Measurements from ENCODE around the gene TMEM33. TPM values are rescaled to one million over a fixed set of nuclear protein-coding genes. Genes with fewer than 3 reads are reported as not detected.

The TMEM33 gene
- total RNA-seq, 2 experiments from 2014 or later, result 53.3 to 55.9 TPM

DNA sequence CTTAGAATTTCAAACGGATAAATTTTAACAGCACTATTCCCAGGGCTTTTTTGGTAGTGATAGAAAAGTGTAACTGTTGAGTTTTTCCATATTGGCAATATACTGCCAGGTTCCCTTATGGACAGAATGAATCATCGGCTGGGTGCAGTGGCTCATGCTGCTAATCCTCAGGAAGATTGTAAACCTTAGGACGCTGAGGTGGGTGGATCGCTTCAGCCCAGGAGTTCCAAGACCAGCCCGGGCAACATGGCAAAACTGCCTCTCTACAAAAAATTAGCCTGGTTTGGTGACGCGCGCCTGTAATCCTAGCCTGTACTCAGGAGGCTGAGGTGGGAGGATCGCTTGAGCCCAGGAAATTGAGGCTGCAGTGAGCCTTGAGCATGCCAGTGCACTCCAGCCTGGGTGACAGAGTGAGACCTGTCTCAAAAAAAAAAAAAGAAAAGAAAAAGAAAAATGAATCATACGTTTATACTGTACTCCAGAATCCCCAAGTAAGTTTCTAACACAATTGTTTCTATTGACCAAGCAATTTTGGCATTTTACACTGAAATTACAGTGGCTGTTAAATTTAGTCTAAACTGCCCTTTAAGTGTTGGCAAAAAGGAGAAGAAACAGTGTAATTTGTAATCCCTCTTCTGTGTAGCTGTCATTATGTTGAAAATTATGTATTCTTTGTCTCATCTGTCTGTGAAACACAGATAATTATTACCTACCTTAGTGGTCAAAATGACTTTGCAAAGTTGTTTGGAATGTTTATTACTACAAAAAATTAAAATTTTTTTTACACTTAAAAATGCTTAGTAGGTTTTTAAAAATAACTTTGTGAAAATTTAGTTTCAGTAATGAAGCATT, 56.9 kb downstream of the TMEM33 start:
- Mint-ChIP-seq H3K4me1 (peaks cover 33% of the 10 kb centered on the region), H3K27ac (no peak overlapping the region), H3K36me3 (ENCODE audit: low read depth) (peaks cover 5% of the 10 kb centered on the region), H3K27me3 (no peaks in the 10 kb centered on the region), H3K4me3 (peak overlapping the region; percentile 98), H3K9me3 (no peaks in the 10 kb centered on the region)
- CTCF ChIA-PET, result no interaction called here
- DNase-seq, result no peak
- POLR2A ChIA-PET, result interaction anchor here (0.6 to 2.5 kb wide), 4 partner anchors 9 to 57 kb away, joined by 3 to 12 read pairs (median 4); partner anchors contain the start of gene TMEM33

DNA sequence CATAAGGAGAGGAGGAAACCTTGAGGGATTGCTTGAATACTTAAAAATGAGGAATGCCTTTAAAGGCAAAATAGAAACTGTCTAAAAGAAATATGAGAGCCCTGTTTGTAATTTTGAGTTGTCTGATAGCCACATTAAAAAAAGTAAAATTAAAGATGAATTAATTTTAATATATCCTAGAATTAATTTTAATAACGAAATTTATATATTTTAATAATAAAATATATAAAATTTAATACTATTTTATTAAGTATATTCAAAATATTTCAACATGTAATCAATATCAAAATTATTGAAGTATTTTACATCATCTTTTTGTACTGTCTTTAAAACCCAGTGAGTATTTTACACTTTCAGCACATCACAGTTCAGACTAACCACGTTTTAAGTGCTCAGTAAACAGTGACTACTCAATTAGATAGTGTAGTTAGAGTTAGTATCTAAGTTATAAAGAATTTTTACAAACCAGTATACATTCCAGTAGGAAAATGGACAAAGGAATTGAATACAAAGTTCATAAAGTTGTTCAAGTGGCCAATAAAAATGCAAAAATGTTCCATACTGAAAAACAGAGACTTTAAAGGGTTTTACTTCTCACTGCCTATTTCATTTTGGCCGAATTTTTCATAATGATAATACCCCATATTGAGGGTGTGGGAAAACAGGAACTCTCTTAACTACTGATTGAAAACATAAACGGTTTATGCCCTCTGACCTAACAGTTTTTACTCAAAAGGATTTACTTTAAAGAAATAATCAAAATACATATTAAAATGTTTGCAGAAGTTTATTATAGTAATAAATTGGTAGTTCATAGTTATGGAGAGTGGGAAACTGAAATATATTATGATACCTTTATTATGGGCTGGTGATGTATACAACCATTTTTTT, 58.0 kb downstream of the TMEM33 start:
- Mint-ChIP-seq H3K4me1 (peaks cover 35% of the 10 kb centered on the region), H3K36me3 (ENCODE audit: low read depth) (peaks cover 9% of the 10 kb centered on the region), H3K27ac (no peak overlapping the region), H3K9me3 (no peaks in the 10 kb centered on the region), H3K27me3 (no peaks in the 10 kb centered on the region), H3K4me3 (no peak overlapping the region)
- DNase-seq, result no peak
- POLR2A ChIA-PET, result no interaction called here
- CTCF ChIA-PET, result no interaction called here

DNA sequence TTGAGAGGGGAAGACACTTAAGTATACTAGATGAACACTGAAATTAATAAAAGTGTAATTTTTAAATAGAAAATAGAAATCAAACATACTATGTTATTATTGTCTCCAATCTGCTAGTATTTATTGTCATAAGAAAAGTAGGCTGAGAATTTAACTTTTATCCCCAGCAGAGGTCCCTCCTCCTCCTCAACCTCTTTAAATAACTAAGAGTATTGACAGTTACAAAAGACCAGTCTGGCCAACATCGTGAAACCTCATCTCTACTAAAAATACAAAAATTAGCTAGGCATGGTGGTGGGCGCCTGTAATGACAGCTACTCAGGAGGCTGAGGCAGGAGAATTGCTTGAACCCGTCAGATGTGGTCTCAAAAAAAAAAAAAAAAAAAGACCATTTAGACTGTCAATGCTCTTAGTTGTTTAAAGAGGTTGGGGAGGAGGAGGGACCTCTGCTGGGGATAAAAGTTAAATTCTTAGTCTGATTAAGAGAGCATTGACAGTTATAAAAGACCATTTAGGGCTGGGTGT, 59.3 kb downstream of the TMEM33 start:
- no peaks in the 10 kb centered on the region for H3K9me3 Mint-ChIP-seq
- H3K27ac Mint-ChIP-seq, result no peak overlapping the region
- CTCF ChIA-PET, result interaction anchor here (1.4 kb wide), 1 partner anchor 526 kb away, joined by 3 read pairs; no protein-coding TSS in a partner anchor
- DNase-seq, result no peak
- POLR2A ChIA-PET, result no interaction called here
- no peak overlapping the region for H3K4me3 Mint-ChIP-seq
- peaks cover 30% of the 10 kb centered on the region for H3K4me1 Mint-ChIP-seq
- H3K27me3 Mint-ChIP-seq, result no peaks in the 10 kb centered on the region
- H3K36me3 Mint-ChIP-seq (ENCODE audit: low read depth), result peaks cover 9% of the 10 kb centered on the region

DNA sequence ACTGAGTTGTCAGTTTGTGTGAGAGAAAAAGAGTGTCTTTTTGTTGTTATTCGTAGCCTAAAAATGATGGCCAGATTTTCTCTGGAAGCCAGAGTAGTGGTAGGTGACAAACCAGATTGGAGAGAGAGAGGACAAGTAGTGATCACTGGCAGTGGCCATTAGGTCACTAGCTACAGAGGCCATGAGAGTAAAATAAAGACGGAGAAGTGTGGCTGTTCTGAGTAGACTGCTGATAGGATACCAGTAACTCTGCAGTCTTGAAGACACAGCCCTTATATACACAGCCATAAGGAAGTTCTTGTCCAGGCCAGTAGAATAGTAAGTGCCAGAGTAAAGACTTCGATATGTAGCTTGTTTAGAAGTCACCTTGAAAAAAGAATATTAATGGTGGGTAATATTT, 62.8 kb downstream of the TMEM33 start:
- CTCF ChIA-PET, result interaction anchor here (0.6 kb wide), 1 partner anchor 567 kb away, joined by 3 read pairs; no protein-coding TSS in a partner anchor

DNA sequence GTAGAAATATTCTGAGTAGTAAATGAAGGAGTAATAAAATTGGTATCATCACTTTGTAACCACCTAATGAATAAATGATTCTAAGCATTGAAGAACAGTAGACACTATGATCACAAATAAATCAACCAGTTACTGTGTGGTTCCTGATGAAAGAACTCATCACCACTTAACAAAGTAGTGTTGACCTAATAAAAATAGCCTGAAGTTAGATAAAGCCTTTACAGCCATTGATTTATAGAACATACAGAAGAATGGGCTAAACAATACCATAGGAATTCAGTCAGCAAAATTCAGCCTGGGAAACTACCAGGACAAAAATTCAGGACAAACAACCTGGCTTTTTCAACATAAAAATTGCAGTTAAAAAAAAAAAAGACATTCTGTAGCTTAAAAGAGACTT, 64.1 kb downstream of the TMEM33 start:
- Mint-ChIP-seq H3K27me3 (no peaks in the 10 kb centered on the region), H3K9me3 (no peaks in the 10 kb centered on the region), H3K27ac (no peak overlapping the region), H3K4me1 (peaks cover 7% of the 10 kb centered on the region), H3K36me3 (ENCODE audit: low read depth) (peaks cover 23% of the 10 kb centered on the region), H3K4me3 (no peak overlapping the region)
- ChIA-PET CTCF (no interaction called here), POLR2A (no interaction called here)
- DNase-seq, result no peak

More for the DNA sequence above, 62.8 kb downstream of the TMEM33 start:
- peaks cover 10% of the 10 kb centered on the region for H3K36me3 Mint-ChIP-seq (ENCODE audit: low read depth)
- no peaks in the 10 kb centered on the region for H3K9me3 Mint-ChIP-seq
- no peak overlapping the region for H3K4me3 Mint-ChIP-seq
- POLR2A ChIA-PET, result no interaction called here
- H3K27me3 Mint-ChIP-seq, result no peaks in the 10 kb centered on the region
- H3K27ac Mint-ChIP-seq, result no peak overlapping the region
- peaks cover 7% of the 10 kb centered on the region for H3K4me1 Mint-ChIP-seq
- DNase-seq, result no peak

DNA sequence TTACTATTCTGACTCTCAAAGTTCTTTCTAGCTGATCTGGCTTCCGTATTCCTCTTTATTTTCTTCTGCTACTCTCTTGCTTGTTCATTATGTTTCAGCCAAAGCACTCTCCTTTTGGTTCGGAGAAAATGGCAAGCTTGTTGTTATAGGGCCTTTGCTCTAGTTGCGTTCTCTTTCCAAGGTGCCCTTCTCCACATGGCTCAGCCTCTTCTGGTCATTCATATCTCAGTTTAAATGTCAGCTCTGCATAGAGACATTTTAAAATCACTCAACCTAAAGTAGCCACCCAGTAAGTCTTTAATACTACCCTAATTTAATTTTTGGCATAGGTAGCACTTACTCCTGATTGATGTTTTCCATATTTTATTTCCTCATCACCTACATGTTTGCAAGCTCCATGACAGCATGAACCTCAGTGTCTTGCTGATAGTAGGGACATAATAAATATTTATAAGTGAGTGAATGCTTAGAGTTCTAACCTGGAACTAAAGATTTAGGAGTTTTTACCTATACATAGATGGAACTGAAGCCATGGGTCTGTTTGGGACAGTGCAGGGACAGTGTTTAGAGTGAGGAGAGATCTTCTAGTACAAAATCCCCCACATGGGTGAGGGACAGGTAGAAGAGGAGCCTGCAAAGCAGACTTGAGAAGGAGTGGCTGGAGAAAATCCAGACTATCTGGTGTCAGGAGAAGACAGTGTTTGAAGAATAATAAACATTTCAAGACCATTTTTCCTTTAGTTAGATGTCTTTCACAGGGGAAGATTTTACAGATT, 73.0 kb downstream of the TMEM33 start:
- DNase-seq, result no peak
- Mint-ChIP-seq H3K27me3 (no peaks in the 10 kb centered on the region), H3K9me3 (no peaks in the 10 kb centered on the region), H3K36me3 (ENCODE audit: low read depth) (peaks cover 66% of the 10 kb centered on the region), H3K4me1 (no peaks in the 10 kb centered on the region), H3K27ac (no peak overlapping the region), H3K4me3 (no peak overlapping the region)
- CTCF ChIA-PET, result no interaction called here
- POLR2A ChIA-PET, result no interaction called here

Other genes starting within 250 kb of the TMEM33 start
- not detected for gene PHOX2B, start 186.7 kb upstream of the TMEM33 start, total RNA-seq
- gene DCAF4L1, start 46.3 kb downstream of the TMEM33 start, total RNA-seq, result under 1 TPM; 0.10 to 0.15 TPM
- 10 to 100 TPM; 33.2 to 34.3 TPM for gene SLC30A9, start 55.1 kb downstream of the TMEM33 start, total RNA-seq
- gene BEND4, start 217.2 kb downstream of the TMEM33 start, total RNA-seq, result under 1 TPM; 0.10 to 0.13 TPM

Measured in activated CD4-positive, alpha-beta memory T cell treated with anti-CD3 and anti-CD28 coated beads, Interleukin-2, amount 10 ng/mL, durations not matched to agents 7 days and 5 days (primary cell).